Activated naive CD8-positive, alpha-beta T cell treated with anti-CD3 and anti-CD28 coated beads, Interleukin-2, amount 10 ng/mL, durations not matched to agents 7 days and 5 days (primary cell): ENCODE data around the gene CCDC146. TPM values are rescaled to one million over a fixed set of nuclear protein-coding genes. Genes with fewer than 3 reads are reported as not detected.
A peak's percentile ranks its signal among the peaks of the same experiment; 100 is the strongest.

Experiments
- ATAC-seq: fragments of 150-1000 bp; cut with Tn5 transposase; one replicate; pipeline ENCODE4 v1.10.0; 2021; ENCODE audit warnings: low read depth, moderate library complexity
- POLR2A ChIA-PET: fragments of 350-600 bp; sonication (Branson Sonifier 250); formaldehyde crosslinking; loops from one replicate; lab custom pipeline; 2021; ENCODE audit warnings: antibody characterized with exemption; lab: Charles Lee
- DNase-seq: peaks from one replicate; pipeline ENCODE4 v3.0.0; 2021
- H3K27ac Mint-ChIP-seq: one replicate; pipeline ENCODE4 v1.8.0; 2022; ENCODE audit warnings: mild to moderate bottlenecking, mixed read lengths
- H3K27me3 Mint-ChIP-seq: one replicate; pipeline ENCODE4 v1.8.0; 2022; ENCODE audit warnings: mild to moderate bottlenecking, moderate library complexity, mixed read lengths
- H3K36me3 Mint-ChIP-seq: one replicate; pipeline ENCODE4 v1.8.0; 2021; ENCODE audit warnings: mild to moderate bottlenecking, mixed read lengths
- H3K4me1 Mint-ChIP-seq: one replicate; pipeline ENCODE4 v1.8.0; 2021; ENCODE audit warnings: mixed read lengths
- H3K4me3 Mint-ChIP-seq: one replicate; pipeline ENCODE4 v1.8.0; 2022; ENCODE audit warnings: mild to moderate bottlenecking, moderate library complexity, mixed read lengths
- H3K9me3 Mint-ChIP-seq: one replicate; pipeline ENCODE4 v1.8.0; 2021; ENCODE audit warnings: mixed read lengths
- total RNA-seq, 2 experiments: library from RNA; stranded (reverse); gene quantifications; one replicate each; pipeline ENCODE4 v1.2.3, GENCODE V29; 2021

The CCDC146 gene
- total RNA-seq, 2 experiments from 2014 or later, result 9.9 to 10.8 TPM

DNA sequence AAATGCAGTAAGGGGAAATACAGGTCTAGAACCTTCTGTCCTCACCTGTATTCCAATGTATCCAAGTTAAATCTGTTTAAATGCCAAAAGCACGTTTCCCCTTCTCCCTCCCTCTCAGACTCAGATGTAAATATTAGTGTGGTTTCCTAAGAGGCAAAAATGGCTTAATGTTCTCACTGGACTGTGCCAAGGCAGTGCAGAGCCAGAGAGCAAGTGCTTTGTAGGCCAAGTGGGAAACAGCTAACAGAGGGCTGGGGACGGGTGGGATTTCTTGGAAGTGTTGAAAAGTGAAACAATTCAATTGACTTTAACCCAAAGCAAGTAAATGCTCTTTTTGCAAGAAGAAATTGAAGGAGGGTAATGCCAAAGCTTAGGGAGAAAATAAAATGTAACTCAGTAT lies 190.7 kb downstream of the CCDC146 start:
- no peaks in the 10 kb centered on the region for H3K27me3 Mint-ChIP-seq
- H3K27ac Mint-ChIP-seq, result no peak overlapping the region
- POLR2A ChIA-PET, result no interaction called here
- H3K36me3 Mint-ChIP-seq, result peaks cover 15% of the 10 kb centered on the region
- no peak overlapping the region for H3K4me3 Mint-ChIP-seq
- no peaks in the 10 kb centered on the region for H3K9me3 Mint-ChIP-seq
- no peak for DNase-seq
- ATAC-seq, result no peak
- no peaks in the 10 kb centered on the region for H3K4me1 Mint-ChIP-seq

DNA sequence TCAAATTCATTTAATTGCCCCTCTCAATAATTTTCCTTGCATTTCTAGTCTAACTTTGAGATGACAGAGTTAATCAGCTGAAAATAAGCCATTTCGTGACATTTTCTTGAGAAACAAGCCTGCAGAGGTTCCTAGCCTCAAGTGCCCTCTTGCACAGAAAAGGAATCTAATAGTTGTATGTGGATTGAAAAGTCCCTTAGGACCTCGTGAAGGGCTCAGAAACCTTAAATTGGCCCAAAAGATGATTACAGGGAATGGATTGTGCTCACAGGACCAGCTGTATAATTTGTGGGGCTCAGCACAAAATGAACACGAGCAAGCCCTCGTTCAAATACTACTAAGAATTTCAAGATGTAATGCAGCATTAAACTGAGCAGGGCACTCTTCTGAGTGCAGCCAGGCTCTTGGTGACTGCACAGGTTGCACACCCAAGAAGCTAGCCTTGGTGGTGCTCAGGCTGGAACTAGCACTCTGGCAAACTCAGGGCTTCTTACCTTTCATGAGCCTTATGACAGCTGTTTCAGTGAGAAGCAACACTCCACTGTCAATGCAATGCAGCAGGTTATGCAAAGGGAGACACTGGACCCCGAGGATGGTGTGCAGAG lies 191.6 kb downstream of the CCDC146 start:
- no peaks in the 10 kb centered on the region for H3K27me3 Mint-ChIP-seq
- H3K4me3 Mint-ChIP-seq, result no peak overlapping the region
- POLR2A ChIA-PET, result no interaction called here
- no peak for ATAC-seq
- peaks cover 18% of the 10 kb centered on the region for H3K36me3 Mint-ChIP-seq
- no peaks in the 10 kb centered on the region for H3K4me1 Mint-ChIP-seq
- no peak overlapping the region for H3K27ac Mint-ChIP-seq
- no peaks in the 10 kb centered on the region for H3K9me3 Mint-ChIP-seq
- DNase-seq, result no peak

DNA sequence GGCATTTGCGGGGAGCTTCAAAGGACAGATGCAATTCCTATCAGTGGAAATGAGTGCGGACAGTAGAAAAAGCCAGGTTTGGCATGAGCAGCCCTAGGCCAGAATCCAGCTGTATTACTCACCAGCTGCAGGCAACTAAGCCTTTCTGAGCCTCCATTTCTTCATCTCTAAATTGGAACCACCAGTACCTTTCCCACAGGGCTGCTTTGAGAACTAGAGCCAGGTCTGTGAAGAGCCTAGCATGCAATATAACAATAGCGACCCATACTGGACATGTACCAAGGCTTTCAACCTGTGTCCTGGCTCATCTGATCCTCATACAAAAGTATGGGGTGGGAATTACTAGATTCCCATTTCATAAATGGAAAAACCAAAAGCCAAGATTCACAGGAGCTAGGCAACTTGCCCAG lies 192.8 kb downstream of the CCDC146 start:
- no peaks in the 10 kb centered on the region for H3K4me1 Mint-ChIP-seq
- peaks cover 18% of the 10 kb centered on the region for H3K36me3 Mint-ChIP-seq
- H3K4me3 Mint-ChIP-seq, result no peak overlapping the region
- POLR2A ChIA-PET, result no interaction called here
- DNase-seq (no peak), ATAC-seq (no peak)
- no peaks in the 10 kb centered on the region for H3K9me3 Mint-ChIP-seq
- H3K27ac Mint-ChIP-seq, result no peak overlapping the region
- no peaks in the 10 kb centered on the region for H3K27me3 Mint-ChIP-seq

DNA sequence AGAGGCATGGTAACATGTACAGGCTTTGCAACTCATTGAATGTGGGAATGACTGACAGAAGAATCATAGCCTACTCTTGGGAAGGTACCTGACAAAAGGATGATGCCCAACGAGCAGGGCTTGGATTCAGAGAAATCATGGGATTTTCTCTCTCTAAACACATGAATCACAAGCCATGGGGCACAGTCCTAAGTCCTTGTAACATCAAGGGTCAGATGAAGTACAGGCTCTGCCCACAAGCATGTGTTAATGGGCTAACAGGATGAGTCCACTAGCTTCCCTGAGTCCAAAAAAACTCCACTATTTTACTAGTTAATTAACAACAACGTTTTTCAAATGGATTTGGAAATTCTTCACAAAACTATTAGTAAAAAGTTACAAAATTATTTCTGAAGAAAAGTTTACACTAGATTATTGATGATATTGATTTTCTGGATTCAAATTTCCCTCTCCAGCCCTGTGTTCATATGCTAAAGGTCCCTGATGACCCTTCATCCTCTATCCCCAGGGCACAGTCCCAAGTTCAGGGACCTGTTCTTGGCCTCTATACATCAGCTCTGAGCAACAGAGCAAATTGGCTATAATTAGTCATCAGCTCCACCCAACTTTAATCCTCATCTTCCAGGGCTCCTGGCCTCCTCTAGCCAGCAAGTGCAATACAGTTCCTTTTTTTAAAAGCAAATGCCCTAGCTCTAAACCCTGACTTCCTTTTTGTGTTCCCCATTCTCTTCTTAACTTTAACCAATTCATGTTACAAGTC lies 194.0 kb downstream of the CCDC146 start:
- H3K27me3 Mint-ChIP-seq, result no peaks in the 10 kb centered on the region
- peaks cover 15% of the 10 kb centered on the region for H3K36me3 Mint-ChIP-seq
- ATAC-seq (no peak), DNase-seq (no peak)
- POLR2A ChIA-PET, result no interaction called here
- no peak overlapping the region for H3K27ac Mint-ChIP-seq
- no peak overlapping the region for H3K4me3 Mint-ChIP-seq
- no peaks in the 10 kb centered on the region for H3K9me3 Mint-ChIP-seq
- H3K4me1 Mint-ChIP-seq, result no peaks in the 10 kb centered on the region

DNA sequence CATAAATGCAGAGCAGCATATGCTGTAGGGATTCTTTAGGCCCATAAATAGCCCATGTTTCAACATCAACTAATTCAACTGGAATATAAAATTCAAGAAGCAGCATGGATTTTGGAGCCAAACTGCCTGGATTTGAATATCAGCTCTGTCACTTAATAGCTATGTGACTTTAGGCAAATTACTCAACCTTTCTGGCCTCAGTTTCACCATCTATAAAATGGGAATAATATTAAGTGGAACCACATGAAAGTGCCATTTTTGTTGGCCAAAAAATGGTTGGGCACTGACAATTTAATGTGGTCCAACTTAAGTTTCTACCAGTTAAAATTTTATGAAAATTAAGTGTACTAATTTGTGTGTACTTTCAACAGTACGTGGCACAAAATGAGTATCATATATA lies 195.6 kb downstream of the CCDC146 start:
- POLR2A ChIA-PET, result no interaction called here
- peaks cover 16% of the 10 kb centered on the region for H3K36me3 Mint-ChIP-seq

DNA sequence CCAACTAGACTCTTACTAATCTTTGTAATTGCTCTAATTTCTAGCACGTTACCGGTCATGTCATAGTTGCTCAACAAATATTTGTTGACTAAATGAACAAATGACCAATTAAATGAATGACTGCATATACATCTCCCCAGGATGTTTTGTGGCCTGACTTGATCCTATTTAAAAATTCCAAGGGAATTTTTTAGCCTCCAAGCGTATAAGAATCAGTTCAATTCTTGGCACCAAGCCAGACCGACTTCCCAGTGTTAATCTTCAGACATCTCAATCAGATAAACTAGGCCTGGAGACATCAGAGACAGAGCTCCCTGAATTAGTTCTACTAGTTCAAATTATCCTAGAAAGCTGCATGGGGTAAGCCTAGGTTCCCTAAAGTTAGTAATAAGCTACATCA lies 197.7 kb downstream of the CCDC146 start:
- Mint-ChIP-seq H3K4me3 (no peak overlapping the region), H3K36me3 (peaks cover 16% of the 10 kb centered on the region), H3K27me3 (no peaks in the 10 kb centered on the region), H3K4me1 (no peaks in the 10 kb centered on the region), H3K27ac (no peak overlapping the region), H3K9me3 (no peaks in the 10 kb centered on the region)
- ATAC-seq (no peak), DNase-seq (no peak)
- POLR2A ChIA-PET, result no interaction called here

More for the DNA sequence above, 195.6 kb downstream of the CCDC146 start:
- DNase-seq (no peak), ATAC-seq (no peak)
- Mint-ChIP-seq H3K27ac (no peak overlapping the region), H3K27me3 (no peaks in the 10 kb centered on the region), H3K4me1 (no peaks in the 10 kb centered on the region), H3K9me3 (no peaks in the 10 kb centered on the region), H3K4me3 (no peak overlapping the region)

DNA sequence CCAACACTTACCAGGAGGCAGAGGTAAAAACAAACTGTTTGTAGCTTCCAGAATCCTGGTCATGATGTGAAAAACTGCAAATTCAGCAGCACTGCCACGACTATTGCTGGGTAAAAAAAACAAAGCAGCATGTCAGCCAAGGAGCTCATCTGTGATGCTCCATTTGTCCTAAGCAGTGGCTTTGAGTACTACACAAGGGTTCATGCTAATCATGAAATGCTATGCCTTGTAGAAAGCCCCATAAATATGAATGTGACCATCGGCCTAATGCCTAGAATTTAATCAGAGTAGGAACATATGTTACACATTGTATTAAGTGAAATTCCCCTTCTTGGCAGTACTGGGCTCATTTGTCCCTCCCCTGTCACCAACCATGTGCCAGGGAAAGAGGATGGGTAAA lies 198.3 kb downstream of the CCDC146 start:
- POLR2A ChIA-PET, result no interaction called here
- H3K9me3 Mint-ChIP-seq, result no peaks in the 10 kb centered on the region
- H3K4me3 Mint-ChIP-seq, result no peak overlapping the region
- no peak overlapping the region for H3K27ac Mint-ChIP-seq
- H3K4me1 Mint-ChIP-seq, result no peaks in the 10 kb centered on the region
- no peak for DNase-seq
- H3K27me3 Mint-ChIP-seq, result no peaks in the 10 kb centered on the region
- ATAC-seq, result no peak
- peaks cover 15% of the 10 kb centered on the region for H3K36me3 Mint-ChIP-seq

DNA sequence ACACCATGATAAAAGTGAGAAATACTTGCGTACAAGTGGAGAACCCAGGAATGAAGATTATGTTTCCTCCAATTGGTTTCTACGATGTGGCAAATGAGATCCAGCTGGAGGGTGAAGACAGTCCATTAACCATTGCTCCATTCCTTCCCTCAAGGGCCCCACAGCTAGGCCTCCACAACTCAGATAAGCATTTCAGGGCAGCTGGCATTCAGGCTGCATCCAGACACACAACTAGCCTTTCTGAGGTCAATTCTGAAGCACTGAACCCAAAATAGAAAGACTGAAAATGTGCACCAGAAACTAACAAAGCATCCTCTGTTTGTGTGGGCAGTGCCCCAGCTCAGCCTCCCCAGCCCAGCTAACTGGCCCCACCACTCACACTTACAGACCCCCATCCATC lies 198.9 kb downstream of the CCDC146 start:
- H3K4me3 Mint-ChIP-seq, result no peak overlapping the region
- peaks cover 4% of the 10 kb centered on the region for H3K4me1 Mint-ChIP-seq
- peaks cover 15% of the 10 kb centered on the region for H3K36me3 Mint-ChIP-seq
- no peak overlapping the region for H3K27ac Mint-ChIP-seq
- no peak for ATAC-seq
- DNase-seq, result no peak
- no peaks in the 10 kb centered on the region for H3K9me3 Mint-ChIP-seq
- no peaks in the 10 kb centered on the region for H3K27me3 Mint-ChIP-seq
- POLR2A ChIA-PET, result no interaction called here

DNA sequence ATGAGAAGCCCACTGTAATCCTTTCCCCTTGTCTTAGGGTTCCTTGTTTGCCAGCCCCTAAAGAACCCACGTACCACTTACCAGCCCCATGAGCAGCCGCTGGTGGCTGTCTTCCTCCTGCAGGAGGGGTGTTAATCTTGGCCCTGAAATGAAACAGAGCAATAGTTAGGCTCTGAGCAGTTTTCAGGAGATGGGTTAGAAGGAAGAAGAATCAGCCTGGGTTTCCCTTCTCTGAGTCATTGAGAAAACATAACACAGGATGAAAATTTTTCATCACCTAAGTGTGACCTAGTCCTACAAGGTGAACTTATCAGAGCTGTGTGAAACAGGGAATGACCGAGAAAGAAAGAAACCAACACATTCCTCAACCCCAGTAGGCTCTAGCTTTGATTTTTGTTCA lies 203.7 kb downstream of the CCDC146 start:
- ATAC-seq (no peak), DNase-seq (no peak)
- Mint-ChIP-seq H3K4me1 (peaks cover 41% of the 10 kb centered on the region), H3K4me3 (no peak overlapping the region), H3K27me3 (no peaks in the 10 kb centered on the region), H3K9me3 (no peaks in the 10 kb centered on the region), H3K36me3 (peaks cover 3% of the 10 kb centered on the region), H3K27ac (no peak overlapping the region)
- POLR2A ChIA-PET, result no interaction called here

DNA sequence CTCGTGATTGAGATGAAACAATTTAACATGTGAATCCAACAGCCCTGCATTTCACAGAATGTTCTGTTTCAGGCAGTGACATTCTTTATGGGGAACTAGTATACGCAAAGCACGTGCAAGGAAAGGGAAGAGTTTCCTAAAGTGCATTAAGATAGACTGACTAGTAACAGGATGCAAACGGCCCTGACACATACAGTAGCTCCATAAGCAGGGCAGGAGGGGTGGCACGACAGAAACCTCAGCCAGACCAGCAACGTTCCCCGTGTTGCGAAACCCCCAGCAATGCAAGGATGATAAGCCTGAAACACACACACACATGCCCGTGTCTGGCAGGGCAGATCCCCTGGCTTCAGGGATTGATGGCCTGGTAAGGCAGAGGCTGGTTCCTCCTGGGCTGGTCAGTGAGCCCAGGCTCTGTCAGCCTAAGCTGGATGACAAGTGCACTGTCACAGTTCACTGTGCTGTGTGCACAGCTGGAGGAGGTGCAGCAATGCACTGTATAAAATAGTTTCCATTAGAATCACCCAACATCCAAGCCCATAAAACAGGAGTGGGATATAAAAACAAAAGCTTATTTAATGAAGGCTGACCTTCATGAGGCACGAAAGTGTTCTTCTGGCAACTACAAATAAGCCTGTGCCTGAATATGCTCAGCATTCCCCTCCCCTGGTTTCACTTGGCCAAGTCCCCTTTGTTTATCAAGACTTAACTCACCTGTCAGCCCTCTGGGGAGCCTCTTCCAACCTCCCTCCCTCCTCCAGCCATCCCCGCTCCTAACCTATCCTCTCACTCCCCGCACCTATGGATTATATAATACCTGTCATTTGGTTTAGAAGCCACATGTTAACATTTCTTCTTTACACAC lies 204.9 kb downstream of the CCDC146 start:
- no peak for ATAC-seq

DNA sequence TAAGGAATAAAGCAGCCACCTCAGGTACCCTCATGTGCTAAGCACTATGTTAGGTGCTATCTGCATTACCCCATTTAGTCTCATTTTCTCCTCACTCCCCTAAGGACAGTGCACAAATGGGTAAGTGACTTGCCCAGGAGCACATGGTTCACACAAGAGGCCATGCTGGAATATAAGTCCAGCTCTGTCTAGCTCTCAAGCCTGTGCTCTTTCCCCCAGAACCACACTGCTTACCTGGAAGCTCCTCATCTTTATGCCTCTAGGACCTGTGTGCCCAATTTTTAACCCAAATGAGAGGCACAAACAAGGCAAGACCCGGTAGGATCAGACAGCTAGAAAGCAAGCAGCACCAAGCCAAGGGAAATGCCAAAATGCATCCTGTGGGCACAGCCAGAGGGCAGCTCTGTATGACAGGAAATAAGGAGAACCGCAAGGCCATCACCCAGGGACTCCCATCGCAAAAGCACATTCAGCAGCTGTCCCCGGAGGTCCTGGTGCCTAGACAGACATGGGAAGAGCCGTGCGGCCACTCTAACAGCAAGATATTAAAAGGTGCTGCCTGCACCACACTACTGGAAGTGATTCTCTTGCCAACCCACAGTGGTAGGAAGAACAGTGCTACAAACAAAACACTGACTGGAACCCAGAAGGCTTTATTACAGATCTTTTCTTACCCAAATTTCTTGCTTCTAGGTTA lies 205.7 kb downstream of the CCDC146 start:
- peaks cover 50% of the 10 kb centered on the region for H3K4me1 Mint-ChIP-seq
- DNase-seq, result peak; percentile 47
- ATAC-seq, result peak; percentile 49
- peak overlapping the region; percentile 68 for H3K4me3 Mint-ChIP-seq
- no peaks in the 10 kb centered on the region for H3K9me3 Mint-ChIP-seq
- POLR2A ChIA-PET, result interaction anchor here (1.5 kb wide), 1 partner anchor 209 kb away, joined by 3 read pairs; the partner anchor contains the start of gene PTPN12
- H3K27ac Mint-ChIP-seq, result peak overlapping the region; percentile 33
- H3K36me3 Mint-ChIP-seq, result no peaks in the 10 kb centered on the region
- no peaks in the 10 kb centered on the region for H3K27me3 Mint-ChIP-seq

More for the DNA sequence above, 204.9 kb downstream of the CCDC146 start:
- Mint-ChIP-seq H3K4me1 (peaks cover 49% of the 10 kb centered on the region), H3K27ac (peak overlapping the region; percentile 33), H3K9me3 (no peaks in the 10 kb centered on the region), H3K27me3 (no peaks in the 10 kb centered on the region), H3K4me3 (peak overlapping the region; percentile 68), H3K36me3 (peaks cover under 1% of the 10 kb centered on the region)
- POLR2A ChIA-PET, result no interaction called here
- DNase-seq, result no peak

DNA sequence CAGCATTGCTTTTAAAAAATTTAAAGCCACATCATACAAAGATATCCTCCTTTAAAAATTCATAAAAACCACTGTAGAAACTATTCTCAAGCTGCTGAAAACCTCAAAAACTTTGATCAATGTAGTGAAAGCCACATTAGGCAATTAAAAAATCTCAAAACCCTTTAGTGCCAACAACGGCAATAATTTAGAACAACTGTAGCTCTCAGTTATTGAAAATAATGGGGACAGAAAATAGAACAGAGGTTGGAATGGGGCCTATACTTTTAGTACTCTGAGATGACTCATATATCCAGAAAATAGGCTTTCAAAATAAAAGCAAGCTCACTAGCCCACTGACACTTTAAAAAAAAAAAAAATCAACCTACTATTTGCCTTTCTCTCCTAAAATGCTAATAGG lies 206.3 kb downstream of the CCDC146 start:
- DNase-seq (no peak), ATAC-seq (no peak)
- POLR2A ChIA-PET, result interaction anchor here (1.5 kb wide), 1 partner anchor 208 kb away, joined by 3 read pairs; the partner anchor contains the start of gene PTPN12
- peak overlapping the region; percentile 68 for H3K4me3 Mint-ChIP-seq
- H3K9me3 Mint-ChIP-seq, result no peaks in the 10 kb centered on the region
- H3K36me3 Mint-ChIP-seq, result no peaks in the 10 kb centered on the region
- peaks cover 50% of the 10 kb centered on the region for H3K4me1 Mint-ChIP-seq
- H3K27me3 Mint-ChIP-seq, result no peaks in the 10 kb centered on the region
- H3K27ac Mint-ChIP-seq, result no peak overlapping the region
